Endothelial cell of umbilical vein (primary cell): ENCODE results near the gene PRKCB.

Experiments
- CTCF ChIP-seq, 2 donors: IDR thresholded peaks; 1 replicate in 1 of 2; 2 replicates in 1 of 2; pipeline ENCODE4 v1.5.1; 2011; ENCODE audit warnings: low read length in 2 of 2, mild to moderate bottlenecking in 2 of 2, moderate library complexity in 2 of 2, control low read depth in 1 of 2, inconsistent platforms in 1 of 2, low read depth in 1 of 2; ENCODE audit not compliant: insufficient read depth in 1 of 2; ENCODE audit errors: extremely low read depth in 1 of 2
- POLR2A ChIP-seq: IDR thresholded peaks from 2 replicates; pipeline ENCODE4 v1.6.1; 2012; ENCODE audit warnings: low read depth, mild to moderate bottlenecking, control low read depth, low read length
- POLR2AphosphoS5 ChIP-seq: IDR thresholded peaks from 2 replicates; pipeline ENCODE4 v1.6.1; 2012; ENCODE audit warnings: low read depth, mild to moderate bottlenecking, control low read depth, low read length, moderate library complexity; ENCODE audit not compliant: insufficient read depth

- TF ChIP-seq CTCF (IDR thresholded peaks at IDR 0.05; ENCODE audit: extremely low read depth in 1 of 2, insufficient read depth in 1 of 2, low read depth in 1 of 2, low read length in 2 of 2) (no peak), POLR2A (no peak), POLR2AphosphoS5 (no peak)
Observed at GRCh38 chr16:23893986-23894385, 58.2 kb downstream of the PRKCB start.
